Adipose tissue (tissue), 3 donors: ENCODE data around the gene PTS. TPM values are rescaled to one million over a fixed set of nuclear protein-coding genes. Genes with fewer than 3 reads are reported as not detected.
"Not testable (repeated sequence)": the region's sequence is repeated elsewhere in the genome, so short reads cannot be mapped to it uniquely, and the experiment has no call there.

ENCODE experiments used
- H3K27ac ChIP-seq: one replicate; pipeline ENCODE4 v1.5.1; 2013; ENCODE audit warnings: low read depth, low read length
- WGBS, 3 donors: extraction: QIAGEN DNeasy Blood & Tissue Kit; methylation state at CpG; one replicate each; pipeline ENCODE4 v1.1.7; 2013; 5-methylcytosine and 5-hydroxymethylcytosine counted together
- polyA plus RNA-seq, 3 donors: library from polyadenylated mRNA; stranded (reverse); fragments of 200-250 nt; gene quantifications; one replicate each; pipeline ENCODE4 v1.2.3, GENCODE V29; 2013
- donor health status: healthy with polysubstance abuse.
- donor health status: Bipolar disorder and iron deficiency.
- donor health status: healthy.

The PTS gene
- polyA plus RNA-seq = 10 to 100 TPM; 10.4 to 36.1 (median 25.6) TPM

- H3K27ac ChIP-seq = peak within 1 kb of the TSS; percentile 84
- 0 to 1% (median 0%) methylated on average over 62 to 70 of the region's 70 CpGs for WGBS, 3 donors
Observed at GRCh38 chr11:112226062-112226830, at the start of gene PTS. TSS of gene PTS (plus strand) at chr11:112226428. CDS start at chr11:112226444, 16 bp downstream.

GRCh38 chr11:112177589-112177988, 48.6 kb upstream of the PTS start:
- WGBS, 3 donors = 77 to 95% (median 88%) methylated on average over 2 to 4 of the region's 4 CpGs
- no peak overlapping the region for H3K27ac ChIP-seq

- 92 to 98% (median 96%) methylated on average over 1 of the region's 1 CpG for WGBS, 3 donors
- no peak overlapping the region for H3K27ac ChIP-seq
Observed at GRCh38 chr11:112178428-112178827, 47.8 kb upstream of the PTS start.

- no peak overlapping the region for H3K27ac ChIP-seq
- WGBS, 3 donors = 49 to 70% (median 59%) methylated on average over 3 of the region's 3 CpGs
Observed at GRCh38 chr11:112178936-112179335, 47.3 kb upstream of the PTS start.

GRCh38 chr11:112179601-112180000, 46.6 kb upstream of the PTS start:
- H3K27ac ChIP-seq = no peak overlapping the region

- WGBS, 3 donors = 46 to 65% (median 58%) methylated on average over 1 of the region's 1 CpG
Observed at GRCh38 chr11:112182867-112183266, 43.4 kb upstream of the PTS start.

GRCh38 chr11:112185883-112186282, 40.3 kb upstream of the PTS start:
- H3K27ac ChIP-seq = no peak overlapping the region

More at GRCh38 chr11:112182867-112183266, 43.4 kb upstream of the PTS start:
- no peak overlapping the region for H3K27ac ChIP-seq

GRCh38 chr11:112186304-112186703, 39.9 kb upstream of the PTS start:
- H3K27ac ChIP-seq = no peak overlapping the region

- H3K27ac ChIP-seq = not testable (repeated sequence)
- 65 to 81% (median 71%) methylated on average over 11 of the region's 11 CpGs for WGBS, 3 donors
Observed at GRCh38 chr11:112195113-112195512, 31.1 kb upstream of the PTS start.

- 22 to 36% (median 27%) methylated on average over 2 of the region's 2 CpGs for WGBS, 3 donors
- no peak overlapping the region for H3K27ac ChIP-seq
Observed at GRCh38 chr11:112195951-112196351, 30.3 kb upstream of the PTS start.

GRCh38 chr11:112196519-112197087, 29.6 kb upstream of the PTS start:
- WGBS, 3 donors = 79 to 100% (median 91%) methylated on average over 1 to 2 of the region's 2 CpGs
- no peak overlapping the region for H3K27ac ChIP-seq

- WGBS, 3 donors = 73 to 88% (median 81%) methylated on average over 4 of the region's 4 CpGs
- H3K27ac ChIP-seq = not testable (repeated sequence)
Observed at GRCh38 chr11:112199101-112199500, 27.1 kb upstream of the PTS start.

GRCh38 chr11:112200252-112200651, 26.0 kb upstream of the PTS start:
- 25 to 50% (median 31%) methylated on average over 2 of the region's 2 CpGs for WGBS, 3 donors
- no peak overlapping the region for H3K27ac ChIP-seq

GRCh38 chr11:112206071-112206470, 20.2 kb upstream of the PTS start:
- 93 to 97% (median 93%) methylated on average over 23 of the region's 23 CpGs for WGBS, 3 donors
- H3K27ac ChIP-seq = no peak overlapping the region

- WGBS, 3 donors = 65 to 88% (median 77%) methylated on average over 1 of the region's 1 CpG
- H3K27ac ChIP-seq = no peak overlapping the region
Observed at GRCh38 chr11:112210890-112211289, 15.3 kb upstream of the PTS start.

- no peak overlapping the region for H3K27ac ChIP-seq
- WGBS, 3 donors = 51 to 57% (median 52%) methylated on average over 2 of the region's 2 CpGs
Observed at GRCh38 chr11:112211536-112211935, 14.7 kb upstream of the PTS start.

GRCh38 chr11:112212290-112212689, 13.9 kb upstream of the PTS start:
- no peak overlapping the region for H3K27ac ChIP-seq
- 93 to 99% (median 94%) methylated on average over 3 of the region's 3 CpGs for WGBS, 3 donors

GRCh38 chr11:112212710-112213109, 13.5 kb upstream of the PTS start:
- H3K27ac ChIP-seq = no peak overlapping the region

- H3K27ac ChIP-seq = no peak overlapping the region
- 80 to 83% (median 81%) methylated on average over 4 of the region's 4 CpGs for WGBS, 3 donors
Observed at GRCh38 chr11:112213753-112214152, 12.5 kb upstream of the PTS start.

GRCh38 chr11:112215621-112216020, 10.6 kb upstream of the PTS start:
- H3K27ac ChIP-seq = no peak overlapping the region
- 90 to 93% (median 91%) methylated on average over 6 of the region's 6 CpGs for WGBS, 3 donors
